Liver (tissue), 9 donors: Measurements from ENCODE around the gene NIPBL. TPM values are rescaled to one million over a fixed set of nuclear protein-coding genes. Genes with fewer than 3 reads are reported as not detected.
A peak's percentile ranks its signal among the peaks of the same experiment; 100 is the strongest.

Experiments
- DNase-seq: peaks from one replicate; pipeline ENCODE4 v3.0.0-alpha.2; 2017; ENCODE audit warnings: low spot score
- H3K27ac ChIP-seq, 2 donors: one replicate each; pipeline ENCODE4 v1.7.0; 2013; ENCODE audit warnings: inconsistent platforms in 2 of 2, low read length in 2 of 2, control low read depth in 1 of 2, low read depth in 1 of 2, mild to moderate bottlenecking in 1 of 2
- H3K27me3 ChIP-seq, 4 donors: one replicate each; pipeline versions ENCODE4 v1.6.1 to v1.7.0; 2013; ENCODE audit warnings: low read length in 3 of 4, inconsistent platforms in 1 of 4, mild to moderate bottlenecking in 1 of 4, moderate library complexity in 1 of 4; ENCODE audit not compliant: control insufficient read depth in 4 of 4, insufficient read depth in 4 of 4
- H3K36me3 ChIP-seq, 4 donors: one replicate each; pipeline versions ENCODE4 v1.6.1 to v1.7.0; 2013; ENCODE audit warnings: low read length in 3 of 4, mild to moderate bottlenecking in 3 of 4, low read depth in 1 of 4, moderate library complexity in 1 of 4; ENCODE audit not compliant: control insufficient read depth in 4 of 4, insufficient read depth in 3 of 4
- H3K4me1 ChIP-seq, 4 donors: one replicate each; pipeline versions ENCODE4 v1.6.1 to v1.7.0; 2013; ENCODE audit warnings: low read length in 3 of 4, mild to moderate bottlenecking in 3 of 4, moderate library complexity in 1 of 4; ENCODE audit not compliant: control insufficient read depth in 4 of 4, insufficient read depth in 4 of 4
- H3K4me3 ChIP-seq, 3 donors: one replicate each; pipeline versions ENCODE4 v1.6.1 to v1.7.0; 2013; ENCODE audit warnings: low read length in 3 of 3, control low read depth in 1 of 3, low read depth in 1 of 3, mild to moderate bottlenecking in 1 of 3
- H3K9ac ChIP-seq, 2 donors: one replicate each; pipeline ENCODE4 v1.7.0; 2013; ENCODE audit warnings: low read length in 2 of 2, mild to moderate bottlenecking in 2 of 2, moderate library complexity in 2 of 2, control low read depth in 1 of 2, low read depth in 1 of 2
- H3K9me3 ChIP-seq, 4 donors: one replicate each; pipeline versions ENCODE4 v1.6.1 to v1.7.0; 2013; ENCODE audit warnings: low read length in 3 of 4; ENCODE audit not compliant: control insufficient read depth in 4 of 4
- ATF3 ChIP-seq: IDR thresholded peaks from 2 replicates; pipeline ENCODE4 v1.6.1; 2016; ENCODE audit warnings: antibody characterized with exemption
- CTCF ChIP-seq: fragments of 150-350 bp; IDR thresholded peaks from 2 replicates; pipeline ENCODE4 v1.5.1; 2017; ENCODE audit warnings: improper control_type of control experiment, low read depth, low read length; ENCODE audit not compliant: missing input control
- EGR1 ChIP-seq, 2 donors: IDR thresholded peaks; 2 replicates each; pipeline ENCODE4 v1.6.1; 2016 to 2018; ENCODE audit warnings: antibody characterized with exemption in 2 of 2, low read depth in 2 of 2
- FOXA1 ChIP-seq: IDR thresholded peaks from 2 replicates; pipeline ENCODE4 v1.6.1; 2016; ENCODE audit warnings: antibody characterized with exemption
- FOXA2 ChIP-seq: IDR thresholded peaks from 2 replicates; pipeline ENCODE4 v1.6.1; 2016; ENCODE audit warnings: antibody characterized with exemption
- GABPA ChIP-seq, 2 donors: IDR thresholded peaks in 1 of 2; conservative IDR thresholded peaks in 1 of 2; 2 replicates each; pipeline ENCODE4 v1.6.1; 2016; ENCODE audit warnings: antibody characterized with exemption in 2 of 2, mild to moderate bottlenecking in 1 of 2, moderate library complexity in 1 of 2
- HNF4A ChIP-seq, 2 donors: conservative IDR thresholded peaks; 2 replicates each; pipeline ENCODE4 v1.6.1; 2016; ENCODE audit warnings: antibody characterized with exemption in 2 of 2, mild to moderate bottlenecking in 2 of 2
- HNF4G ChIP-seq: IDR thresholded peaks from 2 replicates; pipeline ENCODE4 v1.6.1; 2016; ENCODE audit warnings: antibody characterized with exemption
- JUND ChIP-seq, 2 donors: IDR thresholded peaks; 2 replicates each; pipeline ENCODE4 v1.6.1; 2016; ENCODE audit warnings: antibody characterized with exemption in 2 of 2
- NR2F2 ChIP-seq: IDR thresholded peaks from 2 replicates; pipeline ENCODE4 v1.6.1; 2016; ENCODE audit warnings: antibody characterized with exemption
- RAD21 ChIP-seq, 2 donors: IDR thresholded peaks; 2 replicates each; pipeline ENCODE4 v1.6.1; 2016; ENCODE audit warnings: antibody characterized with exemption in 2 of 2, mild to moderate bottlenecking in 2 of 2
- REST ChIP-seq: IDR thresholded peaks from 2 replicates; pipeline ENCODE4 v1.6.1; 2016; ENCODE audit warnings: antibody characterized with exemption, mild to moderate bottlenecking
- RXRA ChIP-seq, 2 donors: IDR thresholded peaks; 2 replicates each; pipeline ENCODE4 v1.6.1; 2017 to 2018; ENCODE audit warnings: antibody characterized with exemption in 2 of 2, mild to moderate bottlenecking in 1 of 2
- SP1 ChIP-seq: IDR thresholded peaks from 2 replicates; pipeline ENCODE4 v1.6.1; 2018; ENCODE audit warnings: antibody characterized with exemption, mild to moderate bottlenecking
- TAF1 ChIP-seq: conservative IDR thresholded peaks from 2 replicates; pipeline ENCODE4 v1.6.1; 2016; ENCODE audit warnings: antibody characterized with exemption, mild to moderate bottlenecking
- YY1 ChIP-seq: IDR thresholded peaks from 2 replicates; pipeline ENCODE4 v1.6.1; 2016; ENCODE audit warnings: antibody characterized with exemption, mild to moderate bottlenecking
- ZBTB33 ChIP-seq: IDR thresholded peaks from 2 replicates; pipeline ENCODE4 v1.6.1; 2016; ENCODE audit warnings: antibody characterized with exemption
- WGBS: extraction: QIAGEN DNeasy Blood & Tissue Kit; methylation state at CpG from one replicate; pipeline ENCODE4 v1.1.7; 2013; 5-methylcytosine and 5-hydroxymethylcytosine counted together
- polyA plus RNA-seq, 2 donors: library from polyadenylated mRNA; stranded (reverse) in 1 of 2; unstranded in 1 of 2; fragments of 200-250 nt in 1 of 2; fragments of >200 nt in 1 of 2; fragmentation: Nextera tagmentation in 1 of 2; extraction: Ambion mirVana in 1 of 2; gene quantifications; one replicate each; pipeline versions ENCODE4 v1.2.1 to v1.2.3, GENCODE V29; 2013 to 2015
- total RNA-seq, 2 donors: library from RNA; depleted of rRNA; stranded (reverse); fragments of >200 nt; gene quantifications; one replicate each; pipeline ENCODE4 v1.2.3, GENCODE V29; 2014
- donor health status: healthy.
- donor health status: healthy.
- donor health status: healthy.
- donor health status: healthy.
- donor health status: healthy.

The NIPBL gene
- total RNA-seq = 10 to 100 TPM; 25.4 to 30.3 TPM
- 10 to 100 TPM in 1 of 2 donors, 1 to 10 TPM in 1; 4.9 to 16.7 TPM for polyA plus RNA-seq

GRCh38 chr5:36876299-36876964 is at the start of gene NIPBL:
Gene NIPBL (plus strand): TSS chr5:36876769. CDS start chr5:36953697, 76,928 bp downstream.
- DNase-seq = peak; percentile 88
- peak within 1 kb of the TSS; percentile 93 to 96 (median 95) for H3K4me3 ChIP-seq
- H3K27ac ChIP-seq = peak within 1 kb of the TSS; percentile 98 to 99
- H3K36me3 ChIP-seq = no peaks in the 10 kb centered on the region
- H3K27me3 ChIP-seq = no peaks in the 10 kb centered on the region
- TF ChIP-seq JUND (IDR thresholded peaks at IDR 0.05) (no peak), ZBTB33 (no peak), NR2F2 (no peak), TAF1 (peak; percentile 27), HNF4G (no peak), YY1 (peak; percentile 61), RXRA (IDR thresholded peaks at IDR 0.05) (no peak), HNF4A (conservative IDR thresholded peaks at IDR 0.05) (no peak), REST (peak; percentile 38), ATF3 (no peak), CTCF (no peak), GABPA (IDR thresholded peaks at IDR 0.05 in 1 of 2, conservative IDR thresholded peaks at IDR 0.05 in 1 of 2) (peak; percentile 81 to 87), RAD21 (IDR thresholded peaks at IDR 0.05) (no peak), FOXA1 (no peak), FOXA2 (no peak), EGR1 (IDR thresholded peaks at IDR 0.05; ENCODE audit: low read depth in 2 of 2) (peak in 1 of 2 donors; percentile 18), SP1 (no peak)
- H3K9ac ChIP-seq = peak within 1 kb of the TSS; percentile 97 to 100
- peaks cover 2 to 42% (median 36%) of the 10 kb centered on the region in 4 donors for H3K4me1 ChIP-seq
- H3K9me3 ChIP-seq = no peaks in the 10 kb centered on the region
- WGBS = under 1% methylated on average over 73 of the region's 73 CpGs
